ENCODE results near the gene SDR42E1.

Gene SDR42E1

GRCh38 chr16:82011199-82011641 is at the start of gene SDR42E1:
Gene SDR42E1, minus strand, starts transcription at chr16:82011470. Its CDS starts 10,612 bp downstream, at chr16:82000858.
- DNase-seq (ENCODE audit: extremely low read depth in 1 of 2, low read depth in 1 of 2) = peak; percentile 14 to 56

- no peak for DNase-seq (ENCODE audit: extremely low read depth in 1 of 2, low read depth in 1 of 2)
These were observed 48.7 kb upstream of the SDR42E1 start for GRCh38 chr16:82059983-82060421.

- DNase-seq (ENCODE audit: extremely low read depth in 1 of 2, low read depth in 1 of 2) = no peak
These were observed 48.1 kb upstream of the SDR42E1 start for GRCh38 chr16:82059161-82059982.

- DNase-seq (ENCODE audit: extremely low read depth in 1 of 2, low read depth in 1 of 2) = no peak
These were observed 45.3 kb upstream of the SDR42E1 start for GRCh38 chr16:82056550-82056896.

GRCh38 chr16:82055728-82056549 is 44.7 kb upstream of the SDR42E1 start:
- DNase-seq (ENCODE audit: extremely low read depth in 1 of 2, low read depth in 1 of 2) = no peak

- DNase-seq (ENCODE audit: extremely low read depth in 1 of 2, low read depth in 1 of 2) = no peak
These were observed 43.8 kb upstream of the SDR42E1 start for GRCh38 chr16:82055117-82055516.

GRCh38 chr16:82051656-82052055 is 40.4 kb upstream of the SDR42E1 start:
- no peak for DNase-seq (ENCODE audit: extremely low read depth in 1 of 2, low read depth in 1 of 2)

GRCh38 chr16:82050909-82051357 is 39.7 kb upstream of the SDR42E1 start:
- DNase-seq (ENCODE audit: extremely low read depth in 1 of 2, low read depth in 1 of 2) = no peak

GRCh38 chr16:82050506-82050905 is 39.2 kb upstream of the SDR42E1 start:
- DNase-seq (ENCODE audit: extremely low read depth in 1 of 2, low read depth in 1 of 2) = no peak

GRCh38 chr16:82049484-82049883 is 38.2 kb upstream of the SDR42E1 start:
- no peak for DNase-seq (ENCODE audit: extremely low read depth in 1 of 2, low read depth in 1 of 2)

- DNase-seq (ENCODE audit: extremely low read depth in 1 of 2, low read depth in 1 of 2) = no peak
These were observed 36.5 kb upstream of the SDR42E1 start for GRCh38 chr16:82047787-82048186.

GRCh38 chr16:82047374-82047773 is 36.1 kb upstream of the SDR42E1 start:
- DNase-seq (ENCODE audit: extremely low read depth in 1 of 2, low read depth in 1 of 2) = no peak

- no peak for DNase-seq (ENCODE audit: extremely low read depth in 1 of 2, low read depth in 1 of 2)
These were observed 35.7 kb upstream of the SDR42E1 start for GRCh38 chr16:82046941-82047340.

- DNase-seq (ENCODE audit: extremely low read depth in 1 of 2, low read depth in 1 of 2) = no peak
These were observed 35.3 kb upstream of the SDR42E1 start for GRCh38 chr16:82046541-82046940.

GRCh38 chr16:82045465-82045864 is 34.2 kb upstream of the SDR42E1 start:
- DNase-seq (ENCODE audit: extremely low read depth in 1 of 2, low read depth in 1 of 2) = no peak

GRCh38 chr16:82044585-82044911 is 33.3 kb upstream of the SDR42E1 start:
- DNase-seq (ENCODE audit: extremely low read depth in 1 of 2, low read depth in 1 of 2) = no peak

GRCh38 chr16:82043680-82044584 is 32.7 kb upstream of the SDR42E1 start:
- no peak for DNase-seq (ENCODE audit: extremely low read depth in 1 of 2, low read depth in 1 of 2)

- no peak for DNase-seq (ENCODE audit: extremely low read depth in 1 of 2, low read depth in 1 of 2)
These were observed 31.6 kb upstream of the SDR42E1 start for GRCh38 chr16:82042846-82043245.

- DNase-seq (ENCODE audit: extremely low read depth in 1 of 2, low read depth in 1 of 2) = no peak
These were observed 30.9 kb upstream of the SDR42E1 start for GRCh38 chr16:82042144-82042543.

- DNase-seq (ENCODE audit: extremely low read depth in 1 of 2, low read depth in 1 of 2) = no peak
These were observed 30.3 kb upstream of the SDR42E1 start for GRCh38 chr16:82041542-82041941.

- DNase-seq (ENCODE audit: extremely low read depth in 1 of 2, low read depth in 1 of 2) = no peak
These were observed 29.0 kb upstream of the SDR42E1 start for GRCh38 chr16:82040296-82040695.
